Peyer's patch (tissue), 4 donors: ENCODE measurements around the gene SMIM24.

ENCODE experiments used
- CTCF ChIP-seq, 6 experiments: fragments of 450-650 bp in 4 of 6; fragments of 200-600 bp in 2 of 6; sonication (generic) in 1 of 6; IDR thresholded peaks; one replicate each; pipeline ENCODE4 v1.5.1; 2017 to 2019; ENCODE audit warnings: antibody characterized with exemption in 6 of 6, mild to moderate bottlenecking in 3 of 6, moderate library complexity in 1 of 6
- POLR2A ChIP-seq, 2 donors: fragments of 450-650 bp; IDR thresholded peaks; one replicate each; pipeline ENCODE4 v1.5.1; 2017; ENCODE audit warnings: antibody characterized with exemption in 2 of 2, mild to moderate bottlenecking in 2 of 2, moderate library complexity in 2 of 2

GRCh38 chr19:3493651-3494050, 13.3 kb upstream of the SMIM24 start:
- TF ChIP-seq CTCF (IDR thresholded peaks at IDR 0.05) = no peak
- TF ChIP-seq POLR2A (IDR thresholded peaks at IDR 0.05) = no peak
